SK-N-SH treated with all-trans-retinoic acid at 6 μM for 48 hours (cell line): Measurements from ENCODE around the gene SLC2A4.

Source experiments
- GLIS3 ChIP-seq: fragments of 250-450 bp; sonication (Bioruptor Pico); IDR thresholded peaks from 2 replicates; pipeline ENCODE4 v1.5.0; 2020; ENCODE audit warnings: mild to moderate bottlenecking, moderate library complexity
- ISL1 ChIP-seq: fragments of 250-450 bp; sonication (Bioruptor Pico); IDR thresholded peaks from 2 replicates; pipeline ENCODE4 v2.1.2; 2022; ENCODE audit warnings: mild to moderate bottlenecking, moderate library complexity
- PATZ1 ChIP-seq: fragments of 250-450 bp; sonication (Bioruptor Pico); IDR thresholded peaks from 2 replicates; pipeline ENCODE4 v1.8.0; 2020; ENCODE audit warnings: mild to moderate bottlenecking, moderate library complexity, borderline replicate concordance
- RARB ChIP-seq: fragments of 250-450 bp; sonication (Bioruptor Pico); IDR thresholded peaks from 2 replicates; pipeline ENCODE4 v1.8.0; 2021; ENCODE audit warnings: mild to moderate bottlenecking, moderate library complexity
- SNAI2 ChIP-seq: fragments of 250-450 bp; sonication (Bioruptor Pico); IDR thresholded peaks from 2 replicates; pipeline ENCODE4 v1.5.0; 2020; ENCODE audit warnings: mild to moderate bottlenecking, moderate library complexity
- ZFP3 ChIP-seq: fragments of 250-450 bp; sonication (Bioruptor Pico); IDR thresholded peaks from 2 replicates; pipeline ENCODE4 v1.5.0; 2020; ENCODE audit warnings: mild to moderate bottlenecking, moderate library complexity
- ZFP30 ChIP-seq: fragments of 450-650 bp; formaldehyde crosslinking; IDR thresholded peaks from 2 replicates; pipeline ENCODE4 v1.5.0; 2022; ENCODE audit warnings: mild to moderate bottlenecking, moderate library complexity
- TF ChIP-seq, protein P1 (sequence below): fragments of 250-450 bp; sonication (Bioruptor Pico); IDR thresholded peaks from 2 replicates; pipeline ENCODE4 v1.5.0; 2020; ENCODE audit warnings: mild to moderate bottlenecking, moderate library complexity
- TF ChIP-seq, protein P2 (sequence below): fragments of 250-450 bp; sonication (Bioruptor Pico); IDR thresholded peaks from 2 replicates; pipeline ENCODE4 v1.5.1; 2021; ENCODE audit warnings: mild to moderate bottlenecking, moderate library complexity
- TF ChIP-seq, protein P3 (sequence below): fragments of 250-450 bp; sonication (Bioruptor Pico); IDR thresholded peaks from 2 replicates; pipeline ENCODE4 v1.5.1; 2020; ENCODE audit warnings: low read depth, mild to moderate bottlenecking, moderate library complexity

- TF ChIP-seq ISL1 = no peak
- TF ChIP-seq PATZ1 = no peak
- TF ChIP-seq, protein P1, sequence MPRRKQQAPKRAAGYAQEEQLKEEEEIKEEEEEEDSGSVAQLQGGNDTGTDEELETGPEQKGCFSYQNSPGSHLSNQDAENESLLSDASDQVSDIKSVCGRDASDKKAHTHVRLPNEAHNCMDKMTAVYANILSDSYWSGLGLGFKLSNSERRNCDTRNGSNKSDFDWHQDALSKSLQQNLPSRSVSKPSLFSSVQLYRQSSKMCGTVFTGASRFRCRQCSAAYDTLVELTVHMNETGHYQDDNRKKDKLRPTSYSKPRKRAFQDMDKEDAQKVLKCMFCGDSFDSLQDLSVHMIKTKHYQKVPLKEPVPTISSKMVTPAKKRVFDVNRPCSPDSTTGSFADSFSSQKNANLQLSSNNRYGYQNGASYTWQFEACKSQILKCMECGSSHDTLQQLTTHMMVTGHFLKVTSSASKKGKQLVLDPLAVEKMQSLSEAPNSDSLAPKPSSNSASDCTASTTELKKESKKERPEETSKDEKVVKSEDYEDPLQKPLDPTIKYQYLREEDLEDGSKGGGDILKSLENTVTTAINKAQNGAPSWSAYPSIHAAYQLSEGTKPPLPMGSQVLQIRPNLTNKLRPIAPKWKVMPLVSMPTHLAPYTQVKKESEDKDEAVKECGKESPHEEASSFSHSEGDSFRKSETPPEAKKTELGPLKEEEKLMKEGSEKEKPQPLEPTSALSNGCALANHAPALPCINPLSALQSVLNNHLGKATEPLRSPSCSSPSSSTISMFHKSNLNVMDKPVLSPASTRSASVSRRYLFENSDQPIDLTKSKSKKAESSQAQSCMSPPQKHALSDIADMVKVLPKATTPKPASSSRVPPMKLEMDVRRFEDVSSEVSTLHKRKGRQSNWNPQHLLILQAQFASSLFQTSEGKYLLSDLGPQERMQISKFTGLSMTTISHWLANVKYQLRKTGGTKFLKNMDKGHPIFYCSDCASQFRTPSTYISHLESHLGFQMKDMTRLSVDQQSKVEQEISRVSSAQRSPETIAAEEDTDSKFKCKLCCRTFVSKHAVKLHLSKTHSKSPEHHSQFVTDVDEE (CRISPR knock-in tag) = no peak
- TF ChIP-seq RARB = no peak
- TF ChIP-seq GLIS3 = no peak
- TF ChIP-seq ZFP3 (CRISPR knock-in tag) = no peak
- TF ChIP-seq, protein P2, sequence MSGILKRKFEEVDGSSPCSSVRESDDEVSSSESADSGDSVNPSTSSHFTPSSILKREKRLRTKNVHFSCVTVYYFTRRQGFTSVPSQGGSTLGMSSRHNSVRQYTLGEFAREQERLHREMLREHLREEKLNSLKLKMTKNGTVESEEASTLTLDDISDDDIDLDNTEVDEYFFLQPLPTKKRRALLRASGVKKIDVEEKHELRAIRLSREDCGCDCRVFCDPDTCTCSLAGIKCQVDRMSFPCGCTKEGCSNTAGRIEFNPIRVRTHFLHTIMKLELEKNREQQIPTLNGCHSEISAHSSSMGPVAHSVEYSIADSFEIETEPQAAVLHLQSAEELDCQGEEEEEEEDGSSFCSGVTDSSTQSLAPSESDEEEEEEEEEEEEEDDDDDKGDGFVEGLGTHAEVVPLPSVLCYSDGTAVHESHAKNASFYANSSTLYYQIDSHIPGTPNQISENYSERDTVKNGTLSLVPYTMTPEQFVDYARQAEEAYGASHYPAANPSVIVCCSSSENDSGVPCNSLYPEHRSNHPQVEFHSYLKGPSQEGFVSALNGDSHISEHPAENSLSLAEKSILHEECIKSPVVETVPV (CRISPR knock-in tag) = no peak
- TF ChIP-seq ZFP30 (CRISPR knock-in tag) = no peak
- TF ChIP-seq SNAI2 (CRISPR knock-in tag) = no peak
- TF ChIP-seq, protein P3, sequence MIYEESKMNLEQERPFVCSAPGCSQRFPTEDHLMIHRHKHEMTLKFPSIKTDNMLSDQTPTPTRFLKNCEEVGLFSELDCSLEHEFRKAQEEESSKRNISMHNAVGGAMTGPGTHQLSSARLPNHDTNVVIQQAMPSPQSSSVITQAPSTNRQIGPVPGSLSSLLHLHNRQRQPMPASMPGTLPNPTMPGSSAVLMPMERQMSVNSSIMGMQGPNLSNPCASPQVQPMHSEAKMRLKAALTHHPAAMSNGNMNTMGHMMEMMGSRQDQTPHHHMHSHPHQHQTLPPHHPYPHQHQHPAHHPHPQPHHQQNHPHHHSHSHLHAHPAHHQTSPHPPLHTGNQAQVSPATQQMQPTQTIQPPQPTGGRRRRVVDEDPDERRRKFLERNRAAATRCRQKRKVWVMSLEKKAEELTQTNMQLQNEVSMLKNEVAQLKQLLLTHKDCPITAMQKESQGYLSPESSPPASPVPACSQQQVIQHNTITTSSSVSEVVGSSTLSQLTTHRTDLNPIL (CRISPR knock-in tag) = no peak
Measured at GRCh38 chr17:7321466-7321865, 39.9 kb downstream of the SLC2A4 start.
